CD4-positive, CD25-positive, alpha-beta regulatory T cell (primary cell): ENCODE data around the gene ERICH3. TPM values are rescaled to one million over a fixed set of nuclear protein-coding genes. Genes with fewer than 3 reads are reported as not detected.
A peak's percentile ranks its signal among the peaks of the same experiment; 100 is the strongest.
"Not testable (repeated sequence)": the region's sequence is repeated elsewhere in the genome, so short reads cannot be mapped to it uniquely, and the experiment has no call there.

ENCODE experiments used
- ATAC-seq, 2 donors: fragments of 150-1000 bp; cut with Tn5 transposase; one replicate each; pipeline ENCODE4 v1.10.0; 2021; ENCODE audit warnings: low read depth in 2 of 2, moderate number of reproducible peaks in 2 of 2, moderate library complexity in 1 of 2
- DNase-seq, 3 donors: peaks; one replicate each; pipeline versions ENCODE4 v3.0.0 to v3.0.0-alpha.2; 2012 to 2022; ENCODE audit warnings: mixed read lengths in 1 of 3
- H3K27ac ChIP-seq: one replicate; pipeline ENCODE4 v1.7.0; 2013; ENCODE audit warnings: mild to moderate bottlenecking, low read length; ENCODE audit not compliant: insufficient read depth, poor library complexity, severe bottlenecking
- H3K27me3 ChIP-seq: one replicate; pipeline ENCODE4 v1.7.0; 2013; ENCODE audit warnings: low read length; ENCODE audit not compliant: control insufficient read depth, insufficient read depth
- H3K36me3 ChIP-seq: one replicate; pipeline ENCODE4 v1.7.0; 2013; ENCODE audit warnings: mild to moderate bottlenecking, low read length, moderate library complexity; ENCODE audit not compliant: control insufficient read depth, insufficient read depth
- H3K4me1 ChIP-seq: 2 replicates; pipeline ENCODE4 v1.7.0; 2013; ENCODE audit warnings: mild to moderate bottlenecking, low read length; ENCODE audit not compliant: insufficient read depth, control insufficient read depth, poor library complexity, severe bottlenecking
- H3K4me3 ChIP-seq: one replicate; pipeline ENCODE4 v1.7.0; 2013; ENCODE audit warnings: low read depth, mild to moderate bottlenecking, low read length, moderate library complexity
- H3K9me3 ChIP-seq, 2 experiments: 1 replicate in 1 of 2; 2 replicates in 1 of 2; pipeline ENCODE4 v1.7.0; 2013; ENCODE audit warnings: low read length in 2 of 2, mild to moderate bottlenecking in 1 of 2, moderate library complexity in 1 of 2; ENCODE audit not compliant: control insufficient read depth in 2 of 2
- H3K27ac Mint-ChIP-seq, 3 donors: one replicate each; pipeline ENCODE4 v1.8.0; 2020 to 2022; ENCODE audit warnings: mild to moderate bottlenecking in 3 of 3, mixed read lengths in 3 of 3, moderate library complexity in 2 of 3
- H3K27me3 Mint-ChIP-seq: one replicate; pipeline ENCODE4 v1.8.0; 2022; ENCODE audit warnings: mild to moderate bottlenecking, mixed read lengths
- H3K36me3 Mint-ChIP-seq: one replicate; pipeline ENCODE4 v1.8.0; 2020; ENCODE audit warnings: mixed read lengths
- H3K4me1 Mint-ChIP-seq, 4 donors: one replicate each; pipeline ENCODE4 v1.8.0; 2020 to 2022; ENCODE audit warnings: mixed read lengths in 4 of 4, mild to moderate bottlenecking in 1 of 4
- H3K4me3 Mint-ChIP-seq, 4 donors: one replicate each; pipeline ENCODE4 v1.8.0; 2020 to 2022; ENCODE audit warnings: mild to moderate bottlenecking in 4 of 4, mixed read lengths in 4 of 4, moderate library complexity in 3 of 4
- H3K9me3 Mint-ChIP-seq, 7 donors: one replicate each; pipeline ENCODE4 v1.8.0; 2020 to 2022; ENCODE audit warnings: mixed read lengths in 7 of 7, mild to moderate bottlenecking in 3 of 7, moderate library complexity in 2 of 7
- polyA plus RNA-seq, 4 donors: library from polyadenylated mRNA; unstranded; fragments of 300-500 nt; fragmentation: Illumina TruSeq; gene quantifications; one replicate each; pipeline ENCODE4 v1.2.3, GENCODE V29; 2021
- total RNA-seq: library from RNA; stranded (reverse); gene quantifications from one replicate; pipeline ENCODE4 v1.2.3, GENCODE V29; 2022

The ERICH3 gene
- total and polyA plus RNA-seq, 5 donors from 2014 or later = not detected

- H3K4me1 Mint-ChIP-seq = peaks cover 0 to 5% (median 5%) of the 10 kb centered on the region in 4 donors
- no peak for ATAC-seq
- H3K36me3 ChIP-seq = no peaks in the 10 kb centered on the region
- no peak overlapping the region for H3K27ac Mint-ChIP-seq
- no peaks in the 10 kb centered on the region for H3K9me3 ChIP-seq
- no peak for DNase-seq
- H3K9me3 Mint-ChIP-seq = peaks cover 0 to 2% (median 0%) of the 10 kb centered on the region in 7 donors
- no peak overlapping the region for H3K4me3 ChIP-seq
- H3K4me3 Mint-ChIP-seq = no peak overlapping the region
- H3K27me3 ChIP-seq = peaks cover 11% of the 10 kb centered on the region
- peaks cover 6% of the 10 kb centered on the region for H3K27me3 Mint-ChIP-seq
- H3K4me1 ChIP-seq = no peaks in the 10 kb centered on the region
- H3K36me3 Mint-ChIP-seq = no peaks in the 10 kb centered on the region
- H3K27ac ChIP-seq = no peak overlapping the region
Measured at GRCh38 chr1:74677926-74678325, 4.3 kb upstream of the ERICH3 start.

GRCh38 chr1:74674278-74675048 is 871 bp upstream of the ERICH3 start:
- Histone ChIP-seq H3K4me1 (no peaks in the 10 kb centered on the region), H3K27me3 (peaks cover 13% of the 10 kb centered on the region), H3K9me3 (no peaks in the 10 kb centered on the region), H3K36me3 (no peaks in the 10 kb centered on the region), H3K27ac (no peak overlapping the region), H3K4me3 (no peak overlapping the region)
- H3K9me3 Mint-ChIP-seq = peaks cover 0 to 5% (median 2%) of the 10 kb centered on the region in 7 donors
- H3K27ac Mint-ChIP-seq = no peak overlapping the region
- DNase-seq = no peak
- H3K4me3 Mint-ChIP-seq = no peak overlapping the region
- H3K36me3 Mint-ChIP-seq = no peaks in the 10 kb centered on the region
- H3K27me3 Mint-ChIP-seq = peaks cover 32% of the 10 kb centered on the region
- peaks cover 0 to 4% (median 2%) of the 10 kb centered on the region in 4 donors for H3K4me1 Mint-ChIP-seq
- ATAC-seq = no peak

GRCh38 chr1:74670866-74671265 is 2.7 kb downstream of the ERICH3 start:
- H3K36me3 ChIP-seq, H3K27ac Mint-ChIP-seq, H3K9me3 ChIP-seq, H3K27ac ChIP-seq, H3K9me3 Mint-ChIP-seq, H3K4me1 ChIP-seq, ATAC-seq, H3K4me3 ChIP-seq, H3K36me3 Mint-ChIP-seq, H3K4me3 Mint-ChIP-seq, H3K4me1 Mint-ChIP-seq, DNase-seq: not testable (repeated sequence)
- peaks cover 35% of the 10 kb centered on the region for H3K27me3 Mint-ChIP-seq
- peaks cover 10% of the 10 kb centered on the region for H3K27me3 ChIP-seq

GRCh38 chr1:74654708-74655107 is 18.9 kb downstream of the ERICH3 start:
- no peaks in the 10 kb centered on the region for H3K36me3 Mint-ChIP-seq
- Histone ChIP-seq H3K4me3 (no peak overlapping the region), H3K9me3 (peaks cover 0 to 2% of the 10 kb centered on the region in 2 experiments), H3K27ac (no peak overlapping the region), H3K4me1 (no peaks in the 10 kb centered on the region), H3K36me3 (no peaks in the 10 kb centered on the region), H3K27me3 (no peaks in the 10 kb centered on the region)
- H3K27me3 Mint-ChIP-seq = peaks cover 4% of the 10 kb centered on the region
- no peaks in the 10 kb centered on the region for H3K4me1 Mint-ChIP-seq
- H3K9me3 Mint-ChIP-seq = peaks cover 0 to 3% (median 0%) of the 10 kb centered on the region in 7 donors
- no peak overlapping the region for H3K27ac Mint-ChIP-seq
- H3K4me3 Mint-ChIP-seq = no peak overlapping the region
- DNase-seq = no peak
- ATAC-seq = no peak

GRCh38 chr1:74652711-74653139 is 20.9 kb downstream of the ERICH3 start:
- H3K9me3 Mint-ChIP-seq = no peaks in the 10 kb centered on the region
- DNase-seq (no peak), ATAC-seq (peak; percentile 37 to 55)
- no peak overlapping the region for H3K4me3 Mint-ChIP-seq
- H3K27ac Mint-ChIP-seq = no peak overlapping the region
- H3K36me3 ChIP-seq = no peaks in the 10 kb centered on the region
- no peaks in the 10 kb centered on the region for H3K4me1 ChIP-seq
- no peaks in the 10 kb centered on the region for H3K27me3 ChIP-seq
- no peak overlapping the region for H3K4me3 ChIP-seq
- peaks cover 4% of the 10 kb centered on the region for H3K27me3 Mint-ChIP-seq
- H3K27ac ChIP-seq = no peak overlapping the region
- H3K36me3 Mint-ChIP-seq = no peaks in the 10 kb centered on the region
- H3K9me3 ChIP-seq = no peaks in the 10 kb centered on the region
- H3K4me1 Mint-ChIP-seq = no peaks in the 10 kb centered on the region

- H3K9me3 ChIP-seq = no peaks in the 10 kb centered on the region
- no peak for ATAC-seq
- Mint-ChIP-seq H3K27me3 (no peaks in the 10 kb centered on the region), H3K4me1 (no peaks in the 10 kb centered on the region), H3K36me3 (no peaks in the 10 kb centered on the region), H3K9me3 (no peaks in the 10 kb centered on the region), H3K27ac (no peak overlapping the region), H3K4me3 (no peak overlapping the region)
- no peak overlapping the region for H3K4me3 ChIP-seq
- no peak overlapping the region for H3K27ac ChIP-seq
- H3K27me3 ChIP-seq = no peaks in the 10 kb centered on the region
- no peaks in the 10 kb centered on the region for H3K36me3 ChIP-seq
- no peaks in the 10 kb centered on the region for H3K4me1 ChIP-seq
- DNase-seq = no peak
Measured at GRCh38 chr1:74650561-74650960, 23.0 kb downstream of the ERICH3 start.

- ATAC-seq (no peak), DNase-seq (no peak)
- Histone ChIP-seq H3K27ac (no peak overlapping the region), H3K27me3 (no peaks in the 10 kb centered on the region), H3K4me3 (no peak overlapping the region), H3K9me3 (no peaks in the 10 kb centered on the region), H3K36me3 (no peaks in the 10 kb centered on the region), H3K4me1 (no peaks in the 10 kb centered on the region)
- Mint-ChIP-seq H3K9me3 (peaks cover 0 to 2% (median 0%) of the 10 kb centered on the region in 7 donors), H3K36me3 (no peaks in the 10 kb centered on the region), H3K27ac (no peak overlapping the region), H3K4me1 (no peaks in the 10 kb centered on the region), H3K27me3 (peaks cover under 1% of the 10 kb centered on the region), H3K4me3 (no peak overlapping the region)
Measured at GRCh38 chr1:74641876-74642275, 31.7 kb downstream of the ERICH3 start.

- H3K27me3 ChIP-seq = no peaks in the 10 kb centered on the region
- no peak overlapping the region for H3K4me3 Mint-ChIP-seq
- no peaks in the 10 kb centered on the region for H3K4me1 ChIP-seq
- no peak overlapping the region for H3K4me3 ChIP-seq
- DNase-seq (no peak), ATAC-seq (no peak)
- no peaks in the 10 kb centered on the region for H3K36me3 Mint-ChIP-seq
- H3K27ac Mint-ChIP-seq = no peak overlapping the region
- H3K9me3 Mint-ChIP-seq = peaks cover 0 to 2% (median 0%) of the 10 kb centered on the region in 7 donors
- H3K9me3 ChIP-seq = no peaks in the 10 kb centered on the region
- no peaks in the 10 kb centered on the region for H3K36me3 ChIP-seq
- peaks cover 7% of the 10 kb centered on the region for H3K27me3 Mint-ChIP-seq
- H3K27ac ChIP-seq = no peak overlapping the region
- no peaks in the 10 kb centered on the region for H3K4me1 Mint-ChIP-seq
Measured at GRCh38 chr1:74641161-74641560, 32.4 kb downstream of the ERICH3 start.
